C4-2B (cell line): ENCODE data around the gene PDE6A.

Source experiments
- CTCF ChIP-seq: fragments of 450-650 bp; conservative IDR thresholded peaks from 2 replicates; pipeline ENCODE4 v1.5.1; 2017; ENCODE audit warnings: mild to moderate bottlenecking
- ZFX ChIP-seq: fragments of 450-650 bp; IDR thresholded peaks from 2 replicates; pipeline ENCODE4 v1.6.1; 2017

- TF ChIP-seq CTCF (no peak), ZFX (no peak)
These were observed 10.2 kb upstream of the PDE6A start for GRCh38 chr5:149954798-149955197.
